CMK (cell line): ENCODE data around the gene CDKAL1.

Experiments
- DNase-seq: peaks from one replicate; pipeline ENCODE4 v3.0.0-alpha.2; 2010; ENCODE audit warnings: low read depth

CDKAL1 gene

GRCh38 chr6:20927130-20927860 lies 393.0 kb downstream of the CDKAL1 start:
- no peak for DNase-seq

- DNase-seq = no peak
These were observed 395.0 kb downstream of the CDKAL1 start for GRCh38 chr6:20929283-20929682.

GRCh38 chr6:20931093-20931492 lies 396.8 kb downstream of the CDKAL1 start:
- no peak for DNase-seq

DNA sequence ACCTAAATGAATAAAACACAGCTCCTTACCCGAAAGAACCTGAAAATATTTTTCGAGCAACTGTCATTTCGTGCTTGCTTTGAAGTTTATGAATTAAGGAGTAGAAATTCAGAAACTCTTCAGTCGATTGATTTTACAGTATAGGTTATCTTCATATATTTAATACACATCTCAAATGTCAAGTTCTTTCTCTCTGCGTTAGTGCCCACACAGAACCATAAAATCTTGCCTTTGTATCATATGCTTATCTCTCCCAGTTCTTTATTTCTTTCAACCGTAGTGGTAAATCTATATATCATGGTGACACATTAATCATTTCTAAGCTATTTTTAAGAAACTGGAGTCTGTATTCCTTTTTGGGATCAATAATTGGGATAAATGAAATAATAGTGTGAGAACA lies 397.5 kb downstream of the CDKAL1 start:
- no peak for DNase-seq

GRCh38 chr6:20932284-20932683 lies 398.0 kb downstream of the CDKAL1 start:
- DNase-seq = no peak

DNA sequence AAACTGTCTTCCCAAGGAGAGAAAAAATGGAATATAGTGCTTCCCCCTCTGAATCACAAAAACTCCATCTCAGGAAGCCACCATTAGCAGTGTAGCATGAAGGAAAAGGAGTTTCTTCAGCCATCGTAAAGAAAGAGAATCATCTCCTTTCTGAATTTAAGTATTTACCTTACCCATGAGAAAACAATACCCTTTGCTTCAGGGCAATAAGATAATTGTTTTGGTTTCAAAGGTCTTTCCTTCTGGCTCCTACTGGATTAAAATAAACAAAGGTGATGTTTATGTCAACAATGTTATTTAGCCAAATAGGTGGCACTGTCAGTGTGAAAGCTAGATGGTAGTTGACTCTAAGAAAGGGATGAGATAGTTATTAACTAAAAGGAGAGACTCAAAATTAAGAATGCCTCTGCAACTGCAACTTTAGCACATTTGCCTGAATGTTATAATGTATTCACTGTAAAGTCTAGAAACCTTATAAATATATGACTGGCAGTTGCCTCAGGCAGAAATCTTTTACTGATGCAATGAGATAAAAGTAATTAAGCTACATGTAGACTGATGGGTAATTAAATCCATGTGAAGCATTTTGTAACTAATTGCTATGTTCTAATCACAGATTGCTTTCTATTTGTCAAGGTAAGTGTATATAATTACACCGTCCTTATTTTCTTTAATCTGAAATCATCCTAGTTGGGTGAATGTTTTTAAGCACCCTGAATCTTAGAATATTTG lies 399.0 kb downstream of the CDKAL1 start:
- DNase-seq = no peak

DNA sequence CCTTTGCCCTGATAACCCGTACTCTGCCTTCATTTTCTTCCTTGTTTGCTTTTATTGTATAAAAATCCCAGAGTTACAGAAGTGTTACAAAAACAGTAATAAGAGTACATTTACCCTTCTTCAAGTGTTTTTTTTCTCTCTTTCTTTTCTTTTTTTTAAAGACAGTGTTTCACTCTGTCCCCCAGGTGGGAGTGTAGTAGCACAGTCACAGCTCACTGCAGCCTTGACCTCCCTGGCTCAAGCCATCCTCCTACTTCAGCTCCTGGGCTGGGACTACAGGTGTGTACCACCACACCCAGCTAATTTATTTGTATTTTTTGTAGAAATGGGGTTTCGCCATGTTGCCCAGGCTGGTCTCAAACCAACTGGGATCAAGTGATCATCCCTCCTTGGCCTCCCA lies 402.7 kb downstream of the CDKAL1 start:
- DNase-seq = no peak

- no peak for DNase-seq
These were observed 405.0 kb downstream of the CDKAL1 start for GRCh38 chr6:20939161-20939775.

- DNase-seq = no peak
These were observed 408.9 kb downstream of the CDKAL1 start for GRCh38 chr6:20943040-20943627.

DNA sequence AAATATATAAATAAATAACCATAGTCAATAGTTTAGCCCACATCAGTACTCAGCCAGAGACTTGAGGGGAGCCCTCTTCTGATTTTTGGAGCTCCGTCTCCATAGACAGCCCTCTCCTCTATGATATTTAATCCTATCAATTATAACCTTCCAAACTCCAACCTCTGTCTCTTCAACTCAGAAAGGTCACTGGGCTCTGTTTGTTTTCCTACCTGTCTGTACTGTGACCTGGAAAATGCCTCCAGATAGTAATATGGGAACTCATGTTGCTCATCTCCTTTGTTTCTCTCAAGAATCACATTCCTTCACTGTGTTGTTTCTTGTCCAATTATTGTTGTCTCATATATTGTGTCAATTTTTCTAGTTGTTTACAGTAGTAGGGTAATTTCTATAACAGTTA lies 409.7 kb downstream of the CDKAL1 start:
- no peak for DNase-seq

DNA sequence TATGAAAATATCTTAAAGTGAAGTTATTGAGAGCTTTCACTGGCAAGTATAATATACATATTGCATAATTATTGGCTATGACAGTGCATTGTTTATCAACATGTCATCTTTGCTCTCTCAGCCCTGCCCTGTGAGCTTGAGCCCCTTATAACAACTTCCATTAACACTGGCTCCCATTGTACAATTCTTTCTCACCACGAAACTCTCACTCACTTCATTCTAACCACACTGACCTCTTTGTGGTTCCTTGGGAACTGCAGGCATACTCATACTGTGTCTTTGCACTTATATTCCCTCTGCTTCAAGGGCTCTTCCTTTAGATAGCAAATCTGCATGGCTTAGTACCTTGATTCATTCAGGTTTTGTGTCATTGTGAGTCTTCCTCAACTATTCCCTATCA lies 411.8 kb downstream of the CDKAL1 start:
- peak; percentile 51 for DNase-seq

DNA sequence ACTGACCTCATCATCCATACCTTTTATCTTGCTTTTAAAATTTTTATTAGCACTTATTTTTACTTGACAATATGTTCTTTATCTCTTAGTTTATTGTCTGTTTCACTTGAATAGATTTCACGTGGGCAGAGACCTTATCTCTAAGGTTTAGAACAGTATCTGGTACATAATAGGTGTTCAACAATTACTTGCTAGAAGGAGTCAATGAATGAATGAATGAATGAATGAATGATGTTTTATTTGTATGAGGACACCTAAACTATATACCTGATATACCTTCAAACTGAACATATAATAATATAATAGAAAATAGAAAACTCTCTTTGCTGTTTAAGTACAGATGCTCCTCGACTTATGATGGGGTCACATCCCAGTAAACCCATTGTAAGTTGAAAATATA lies 412.6 kb downstream of the CDKAL1 start:
- no peak for DNase-seq

DNA sequence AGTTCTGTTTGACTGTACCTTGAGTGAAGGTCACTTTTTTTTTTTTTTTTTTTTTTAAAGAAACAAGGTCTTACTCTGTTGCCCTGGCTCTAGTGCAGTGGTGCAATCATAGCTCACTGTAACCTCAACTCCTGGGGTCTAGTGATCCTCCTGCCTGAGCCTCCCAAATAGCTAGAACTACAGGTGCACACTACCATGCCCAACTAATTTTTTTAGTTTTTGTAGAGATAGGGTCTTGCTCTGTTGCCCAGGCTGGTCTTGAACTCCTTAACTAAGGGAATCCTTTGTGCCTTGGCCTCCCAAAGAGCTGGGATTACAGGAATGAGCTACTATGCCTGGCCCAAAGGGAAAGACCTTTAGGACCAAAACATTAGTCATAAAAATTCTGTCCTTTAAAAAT lies 413.7 kb downstream of the CDKAL1 start:
- no peak for DNase-seq

GRCh38 chr6:20948556-20948955 lies 414.3 kb downstream of the CDKAL1 start:
- no peak for DNase-seq

DNA sequence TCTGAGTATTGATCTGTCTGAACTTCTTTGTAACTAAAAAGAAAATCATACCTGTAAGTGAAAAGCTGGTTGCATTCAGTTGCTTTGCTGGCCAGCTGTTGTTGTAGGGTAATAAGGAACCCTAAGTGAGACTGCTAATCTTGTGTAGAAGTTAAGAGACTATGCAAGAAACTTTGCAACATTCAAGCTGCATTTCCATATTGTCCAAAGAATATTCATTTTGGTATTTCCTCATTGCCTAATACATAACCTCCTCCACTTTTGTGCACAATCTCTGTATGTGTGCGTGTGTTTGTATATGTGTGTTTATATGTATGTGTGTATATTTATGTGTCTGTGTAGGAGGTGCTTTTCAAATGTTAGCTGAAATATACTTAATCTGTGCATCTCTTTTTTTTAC lies 414.9 kb downstream of the CDKAL1 start:
- DNase-seq = no peak

DNA sequence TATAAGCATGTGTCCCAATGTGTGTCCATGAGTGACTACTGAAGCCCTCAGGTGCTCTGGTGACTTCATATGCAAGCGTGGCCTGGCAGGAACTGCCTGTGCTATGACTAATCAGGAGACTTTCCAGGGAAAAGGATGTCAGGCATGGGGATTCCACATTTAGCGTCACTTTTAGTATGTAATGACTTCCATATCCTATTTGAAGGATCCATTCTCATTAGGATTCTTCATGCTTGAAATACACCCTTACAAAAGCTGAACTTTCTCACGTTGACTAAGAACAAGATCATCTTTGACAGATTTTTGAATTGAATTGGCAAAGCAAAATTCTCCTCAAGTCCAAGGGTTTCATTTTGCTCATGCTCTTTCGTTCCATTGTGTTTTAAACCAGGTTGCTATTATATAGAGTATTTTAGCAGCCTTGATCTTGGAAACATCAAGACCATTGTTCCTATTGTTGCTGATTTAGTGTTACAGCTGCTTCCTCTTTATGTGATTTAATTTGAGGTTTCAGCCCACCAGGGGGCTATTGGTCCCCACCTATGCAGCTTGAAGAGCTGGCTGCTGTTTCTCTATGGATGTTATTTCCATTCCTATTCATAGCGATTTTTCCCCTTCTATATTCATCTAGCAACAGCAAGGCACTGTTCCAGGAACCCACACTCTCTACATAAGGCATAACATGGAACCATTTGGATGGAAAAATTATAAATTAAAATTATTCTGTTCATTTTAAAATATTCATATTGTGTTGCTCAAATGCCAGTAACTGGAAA lies 418.6 kb downstream of the CDKAL1 start:
- no peak for DNase-seq

- no peak for DNase-seq
These were observed 420.1 kb downstream of the CDKAL1 start for GRCh38 chr6:20954315-20954714.

GRCh38 chr6:20955131-20955530 lies 420.9 kb downstream of the CDKAL1 start:
- no peak for DNase-seq

DNA sequence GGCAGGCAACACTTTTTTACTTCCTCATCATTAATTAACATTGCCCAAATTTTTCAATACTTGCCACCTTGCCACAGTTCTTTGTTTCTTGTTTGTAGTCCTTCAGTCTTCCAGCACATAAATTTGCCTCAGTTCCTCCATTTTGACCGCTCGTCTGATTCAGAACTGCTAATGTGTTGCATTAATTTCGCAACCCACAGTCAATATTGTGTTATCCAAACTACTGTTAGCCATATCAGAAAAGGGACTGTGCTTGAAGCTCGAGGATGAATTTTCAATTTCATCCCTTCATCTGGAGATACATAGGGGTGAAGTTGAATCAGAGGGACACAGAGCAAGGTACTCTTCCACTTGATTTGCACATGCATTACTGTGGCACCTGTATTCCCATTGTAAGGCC lies 421.5 kb downstream of the CDKAL1 start:
- DNase-seq = no peak

GRCh38 chr6:20960067-20960466 lies 425.8 kb downstream of the CDKAL1 start:
- no peak for DNase-seq

DNA sequence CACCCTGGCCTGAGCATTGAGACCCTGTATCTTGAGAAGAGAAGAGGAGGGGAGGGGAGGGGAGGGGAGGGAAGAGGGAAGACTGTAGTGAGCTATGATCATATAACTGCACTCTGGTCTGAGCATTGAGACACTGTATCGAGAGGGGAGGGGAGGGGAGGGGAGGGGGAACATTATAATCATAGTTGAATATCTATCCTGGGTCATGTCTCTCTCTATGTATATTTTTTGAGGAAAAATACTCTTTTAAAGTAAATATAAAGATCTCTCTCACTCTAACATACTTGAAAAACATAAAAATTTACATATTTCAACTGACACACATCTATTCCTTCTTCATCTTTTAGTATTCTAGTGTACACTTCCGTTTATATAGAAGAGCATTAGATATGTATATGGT lies 431.0 kb downstream of the CDKAL1 start:
- no peak for DNase-seq

- DNase-seq = no peak
These were observed 431.7 kb downstream of the CDKAL1 start for GRCh38 chr6:20965915-20966314.
